ENCODE results near the gene RAB26.

DNA sequence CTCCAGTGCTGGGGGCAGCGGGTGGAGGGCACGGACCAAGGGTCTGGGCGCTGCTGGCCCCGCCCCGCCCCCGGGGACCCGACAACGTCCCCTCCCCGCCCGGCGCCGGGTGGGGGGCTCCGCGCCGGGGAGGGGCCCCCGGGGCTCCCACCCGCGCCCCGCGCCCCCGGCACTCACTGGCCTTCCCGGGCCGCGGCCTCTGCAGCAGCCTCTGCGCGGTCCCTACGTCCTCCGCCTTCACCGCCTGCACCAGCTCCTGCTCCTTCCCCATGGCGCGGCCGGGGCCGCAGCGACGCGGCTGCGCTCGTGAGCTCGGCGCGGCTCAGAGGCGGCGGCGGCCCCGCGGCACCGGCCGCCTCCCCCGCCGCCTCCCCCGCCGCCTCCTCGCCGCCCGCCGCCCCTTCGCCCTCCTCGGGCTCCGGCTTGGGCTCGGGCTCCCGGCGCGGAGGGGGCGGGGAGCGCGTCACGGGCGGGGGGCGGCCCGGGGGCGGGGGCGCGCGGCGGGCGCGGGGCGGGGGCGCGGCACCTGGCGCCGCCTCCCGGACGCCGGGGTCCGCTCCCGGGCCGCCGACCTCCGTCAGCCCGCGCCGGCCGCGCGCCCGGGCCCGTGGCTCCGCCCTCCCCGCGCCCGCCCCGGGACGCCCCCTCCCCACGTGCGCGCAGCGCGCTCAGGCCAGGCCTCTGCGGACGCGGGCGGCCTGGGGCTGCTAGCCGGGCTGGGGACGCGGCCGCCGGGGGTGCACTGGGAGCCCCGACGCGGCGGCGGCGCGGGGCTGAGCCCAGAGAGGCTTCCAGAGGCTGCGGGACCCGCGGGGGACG is 47.9 kb downstream of the RAB26 start, which contains the start of gene CASKIN1:
- no peak for TF ChIP-seq EP300 (IDR thresholded peaks at IDR 0.05)
- TF ChIP-seq POLR2A (IDR thresholded peaks at IDR 0.05), result no peak

Data from ovary (tissue), 1 donor.